Raji (cell line): ENCODE measurements around the gene XRCC6.

ENCODE experiments used
- POLR2A ChIP-seq: IDR thresholded peaks from 2 replicates; pipeline ENCODE4 v1.6.1; 2011; ENCODE audit warnings: low read depth, low read length, control low read depth; ENCODE audit not compliant: insufficient read depth

The XRCC6 gene

DNA sequence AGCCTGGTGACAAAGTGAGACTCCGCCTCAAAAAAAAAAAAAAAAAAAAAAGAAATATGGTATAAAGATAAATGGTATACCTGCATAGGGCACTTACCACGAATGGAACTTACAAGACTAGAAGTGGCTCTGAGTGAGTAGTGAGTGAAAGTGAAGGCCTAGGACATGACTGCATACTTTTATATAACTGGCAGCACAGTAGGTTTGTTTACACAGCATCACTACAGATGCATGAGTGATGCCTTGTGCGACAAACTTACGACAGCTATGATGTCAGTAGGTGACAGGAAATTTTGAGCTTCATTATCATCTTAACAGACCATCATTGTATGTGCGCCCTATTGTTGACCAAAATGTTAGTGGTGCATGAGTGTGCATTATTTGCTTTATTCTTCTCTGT is 17.7 kb downstream of the XRCC6 start:
- TF ChIP-seq POLR2A: no peak

DNA sequence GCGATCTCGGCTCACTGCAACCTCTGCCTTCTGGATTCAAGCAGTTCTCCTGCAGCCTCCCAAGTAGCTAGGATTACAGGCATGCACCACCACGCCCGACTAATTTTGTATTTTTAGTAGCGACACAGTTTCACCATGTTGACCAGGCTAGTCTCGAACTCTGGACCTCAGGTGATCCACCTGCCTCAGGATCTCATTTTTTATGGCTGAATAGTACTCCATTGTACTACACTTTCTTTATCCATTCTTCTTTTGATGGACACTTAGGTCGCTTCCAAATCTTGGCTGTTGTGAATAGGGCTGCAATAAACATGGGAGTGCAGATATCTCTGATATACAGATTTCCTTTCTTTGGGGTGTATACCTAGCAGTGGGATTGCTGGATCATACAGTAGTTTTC is 20.8 kb downstream of the XRCC6 start:
- TF ChIP-seq POLR2A: no peak

DNA sequence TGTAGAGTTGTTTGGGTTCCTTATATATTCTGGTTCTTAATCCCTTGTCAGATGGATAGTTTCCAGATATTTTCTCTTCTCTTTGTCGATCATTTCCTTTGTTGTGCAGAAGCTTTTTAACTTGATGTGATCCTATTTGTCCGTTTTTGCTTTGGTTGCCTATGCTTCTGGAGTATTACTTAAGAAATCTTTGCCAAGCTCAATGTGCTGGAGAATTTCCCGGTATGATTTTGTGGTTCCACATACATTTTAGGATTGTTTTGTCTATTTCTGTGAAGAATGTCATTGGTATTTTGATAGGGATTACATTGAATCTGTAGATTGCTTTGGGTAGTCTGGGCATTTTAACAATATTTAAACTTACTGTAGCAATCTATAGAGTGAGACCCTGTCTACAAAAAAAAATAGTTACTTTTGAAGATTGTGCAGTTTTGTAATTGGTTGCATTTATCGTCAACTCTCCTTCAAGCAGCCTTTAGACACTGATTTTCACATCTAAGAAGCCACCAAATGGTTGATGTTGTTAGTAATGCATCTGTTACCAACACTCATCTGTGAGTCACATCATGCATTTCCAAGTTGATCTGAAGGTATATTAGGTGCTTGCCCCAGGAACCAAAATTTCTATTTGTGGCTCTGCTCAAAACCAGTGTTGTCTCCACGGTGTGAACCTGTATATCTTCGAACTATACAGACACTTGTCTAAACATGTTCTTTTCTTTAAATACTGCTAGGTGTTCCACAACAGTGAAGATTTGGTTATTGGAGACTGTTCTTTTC is 21.4 kb downstream of the XRCC6 start:
- TF ChIP-seq POLR2A: no peak

DNA sequence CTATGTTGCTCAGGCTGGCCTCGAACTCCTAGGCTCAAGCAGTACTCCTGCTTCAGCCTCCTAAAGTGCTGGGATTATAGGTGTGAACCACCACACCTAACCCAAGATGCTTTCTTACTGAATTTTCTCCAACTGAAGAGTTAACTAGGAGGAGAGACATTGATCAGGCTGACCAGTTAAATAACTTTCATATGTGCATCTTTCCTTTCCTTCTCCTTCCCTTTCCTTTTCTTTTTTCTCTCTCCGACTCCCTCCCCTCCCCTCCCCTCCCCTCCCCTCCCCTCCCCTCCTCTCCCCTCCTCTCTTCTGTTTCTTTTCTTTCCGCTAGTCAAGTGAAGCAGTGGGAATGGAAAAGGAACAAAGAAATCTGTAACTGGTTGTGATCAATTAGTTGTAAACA is 26.7 kb downstream of the XRCC6 start:
- no peak for TF ChIP-seq POLR2A

DNA sequence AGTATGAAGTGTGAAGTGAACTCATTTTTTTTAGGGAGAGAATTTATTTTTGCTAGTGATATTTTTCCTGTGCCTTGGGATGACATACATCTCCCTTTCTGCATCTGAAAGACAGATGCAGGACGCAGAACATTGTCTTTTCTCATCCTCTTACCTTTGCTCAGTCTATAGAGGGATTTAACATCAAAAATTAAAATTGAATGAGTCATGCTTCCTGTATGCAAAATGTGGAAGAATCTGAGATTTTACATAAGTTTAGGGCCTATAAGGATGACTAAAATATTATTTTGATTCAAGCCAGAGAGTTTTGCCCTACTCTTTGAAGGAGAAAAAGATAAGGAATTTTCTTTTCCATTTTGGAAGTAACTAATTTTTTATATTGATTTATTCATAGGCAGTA is 27.3 kb downstream of the XRCC6 start:
- no peak for TF ChIP-seq POLR2A

DNA sequence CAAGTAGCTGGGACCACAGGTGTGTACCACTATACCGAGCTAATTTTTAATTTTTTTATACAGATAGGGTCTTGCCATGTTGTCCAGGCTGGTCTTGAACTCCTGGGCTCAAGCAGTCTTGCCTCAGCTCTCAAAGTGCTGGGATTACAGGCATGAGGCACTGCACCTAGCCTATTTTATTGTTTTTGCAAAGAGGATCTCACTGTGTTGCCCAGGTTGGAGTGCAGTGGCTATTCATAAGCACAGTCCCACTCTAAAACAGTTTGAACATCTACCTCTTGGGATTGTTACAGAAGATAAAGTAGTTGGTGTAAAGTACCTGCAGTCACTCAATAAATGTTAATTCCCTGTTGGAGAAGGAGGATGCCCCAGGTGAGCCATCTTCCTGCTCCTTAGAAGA is 29.1 kb downstream of the XRCC6 start:
- no peak for TF ChIP-seq POLR2A

DNA sequence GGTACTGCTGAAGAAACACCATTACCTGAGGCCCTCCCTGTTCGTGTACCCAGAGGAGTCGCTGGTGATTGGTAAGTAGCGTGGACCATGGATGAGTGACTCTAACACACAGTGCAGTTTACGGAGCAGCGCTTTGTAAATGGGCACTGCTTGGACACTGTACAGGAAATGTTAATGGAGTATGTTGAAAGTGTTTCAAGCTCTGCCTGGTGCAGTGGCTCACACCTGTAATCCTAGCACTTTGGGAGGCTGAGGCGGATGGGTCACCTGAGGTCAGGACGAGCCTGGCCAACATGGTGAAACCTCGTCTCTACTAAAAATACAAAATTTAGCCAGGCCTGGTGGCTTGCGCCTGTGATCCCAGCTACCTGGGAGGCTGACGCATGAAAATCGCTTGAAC is 29.7 kb downstream of the XRCC6 start:
- no peak for TF ChIP-seq POLR2A

DNA sequence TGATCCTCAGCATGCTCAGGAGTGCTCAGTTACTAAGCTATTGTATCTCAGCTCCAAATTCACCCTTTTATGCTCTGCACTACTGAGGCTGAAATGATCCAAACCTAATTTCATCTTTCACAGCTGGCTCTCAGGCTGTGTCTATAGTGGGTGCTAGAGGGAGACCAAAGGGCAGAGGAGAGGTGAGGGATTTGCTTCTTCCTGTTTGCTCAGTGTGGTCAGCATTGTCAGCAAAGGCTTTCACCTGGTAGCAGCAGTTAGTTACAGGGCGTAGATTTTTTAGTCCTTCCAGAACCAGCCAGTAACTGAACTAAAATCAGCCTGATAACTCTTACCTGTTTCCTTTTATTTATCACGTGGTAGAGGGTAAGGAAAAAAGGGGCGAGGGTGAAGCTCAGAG is 33.2 kb downstream of the XRCC6 start:
- no peak for TF ChIP-seq POLR2A

DNA sequence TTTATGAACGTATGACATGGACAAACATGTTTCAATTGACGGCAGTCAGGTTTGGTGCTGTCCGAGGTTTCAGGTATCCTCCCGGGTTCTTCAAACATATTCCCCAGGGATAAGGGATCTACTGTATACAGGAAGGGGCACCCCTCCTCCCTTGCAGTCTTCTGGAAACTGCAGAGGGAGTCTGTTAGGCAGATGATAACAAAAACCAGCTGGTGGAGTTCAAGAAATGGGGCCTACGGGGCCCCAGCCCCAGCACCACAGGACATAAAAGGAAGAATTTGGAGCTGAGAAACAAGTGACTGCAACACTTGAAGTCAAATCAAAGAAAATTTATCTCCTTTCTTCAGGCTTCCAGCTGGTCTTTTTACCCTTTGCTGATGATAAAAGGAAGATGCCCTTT is 35.5 kb downstream of the XRCC6 start:
- TF ChIP-seq POLR2A: no peak

DNA sequence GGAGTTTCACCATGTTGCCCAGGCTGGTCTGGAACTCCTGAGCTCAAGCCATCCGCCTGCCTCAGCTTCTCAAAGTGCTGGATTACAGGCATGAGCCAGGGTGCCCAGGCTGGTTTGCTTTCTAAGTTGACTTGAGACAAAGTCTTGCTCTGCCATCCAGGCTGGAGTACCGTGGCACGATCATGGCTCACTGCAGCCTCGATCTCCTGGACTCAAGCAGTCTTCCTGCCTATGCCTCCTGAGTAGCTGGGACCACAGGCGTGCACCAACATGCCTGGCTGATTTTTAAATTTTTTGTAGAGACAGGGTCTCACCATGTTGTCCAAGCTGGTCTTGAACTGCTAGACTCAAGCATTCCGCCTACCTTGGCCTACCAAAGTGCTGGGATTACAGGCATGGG is 36.6 kb downstream of the XRCC6 start:
- TF ChIP-seq POLR2A: no peak

DNA sequence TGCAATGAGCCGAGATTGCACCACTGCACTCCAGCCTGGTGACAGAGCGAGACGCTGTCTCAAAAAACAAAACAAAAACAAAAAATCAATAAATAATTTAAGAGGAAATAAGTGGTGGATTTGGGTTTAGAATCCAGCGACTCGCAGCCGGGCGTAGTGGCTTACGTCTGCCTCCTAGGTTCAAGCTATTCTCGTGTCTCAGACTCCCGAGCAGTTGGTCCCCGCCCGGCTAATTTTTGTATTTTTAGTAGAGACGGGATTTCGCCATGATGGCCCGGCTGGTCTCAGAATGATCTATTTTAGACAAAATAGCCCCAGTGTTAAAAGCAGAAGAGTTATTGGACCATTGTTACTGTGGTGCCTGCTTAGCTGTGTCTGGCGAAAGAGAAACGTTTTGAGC is 37.8 kb downstream of the XRCC6 start:
- TF ChIP-seq POLR2A: no peak

DNA sequence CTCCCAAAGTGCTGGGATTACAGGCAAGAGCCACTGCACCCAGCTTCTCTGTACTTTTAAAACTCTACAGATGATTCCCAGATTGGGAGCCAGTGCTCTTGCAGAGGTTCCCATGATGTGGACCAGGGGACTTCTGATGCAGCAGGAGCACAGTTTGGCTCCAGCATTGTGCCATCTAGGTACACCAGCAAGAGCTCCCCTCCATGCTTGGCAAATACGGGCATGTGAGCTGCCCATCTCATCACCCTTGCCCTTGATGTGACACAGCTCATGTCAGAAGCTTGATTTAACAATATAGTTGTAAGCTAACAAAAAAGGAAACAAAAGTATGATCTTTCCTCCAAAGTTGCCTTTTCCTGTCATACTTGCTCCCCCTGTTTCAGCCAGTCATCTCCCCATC is 38.8 kb downstream of the XRCC6 start:
- TF ChIP-seq POLR2A: no peak

DNA sequence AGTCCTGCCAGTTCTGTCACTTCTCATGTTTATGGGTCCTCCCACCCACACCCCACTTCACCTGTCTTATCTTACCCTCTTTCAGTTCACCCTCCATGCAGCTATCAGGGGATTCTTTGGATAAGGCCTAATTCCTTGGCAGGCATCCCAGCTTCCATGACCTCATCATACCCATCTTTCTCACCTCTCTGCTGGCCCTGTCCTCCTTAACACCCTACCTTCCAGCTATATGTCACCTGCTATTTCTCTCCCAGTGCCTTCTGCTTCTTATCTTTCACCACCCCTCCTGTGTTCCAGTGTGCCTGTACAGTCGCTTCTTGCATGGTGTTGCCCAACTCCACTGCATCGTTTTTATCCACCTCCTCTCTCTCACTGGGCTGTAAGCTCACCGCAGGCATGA is 39.3 kb downstream of the XRCC6 start:
- no peak for TF ChIP-seq POLR2A

DNA sequence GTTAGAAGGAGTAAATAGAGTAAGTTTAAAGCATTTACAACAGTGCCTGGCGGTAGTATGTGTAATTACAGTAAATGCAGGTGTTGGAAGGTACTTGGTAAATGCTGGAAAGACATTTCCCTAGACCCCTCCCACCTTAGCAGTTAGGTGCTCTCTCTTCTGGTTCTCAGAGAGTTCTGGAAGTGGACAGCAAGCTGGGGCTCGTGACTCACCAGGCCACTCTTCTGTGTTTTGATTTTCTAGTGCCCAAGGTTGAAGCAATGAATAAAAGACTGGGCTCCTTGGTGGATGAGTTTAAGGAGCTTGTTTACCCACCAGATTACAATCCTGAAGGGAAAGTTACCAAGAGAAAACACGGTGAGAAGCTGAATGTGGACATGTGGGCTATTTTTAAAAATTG is 40.0 kb downstream of the XRCC6 start:
- TF ChIP-seq POLR2A: no peak

DNA sequence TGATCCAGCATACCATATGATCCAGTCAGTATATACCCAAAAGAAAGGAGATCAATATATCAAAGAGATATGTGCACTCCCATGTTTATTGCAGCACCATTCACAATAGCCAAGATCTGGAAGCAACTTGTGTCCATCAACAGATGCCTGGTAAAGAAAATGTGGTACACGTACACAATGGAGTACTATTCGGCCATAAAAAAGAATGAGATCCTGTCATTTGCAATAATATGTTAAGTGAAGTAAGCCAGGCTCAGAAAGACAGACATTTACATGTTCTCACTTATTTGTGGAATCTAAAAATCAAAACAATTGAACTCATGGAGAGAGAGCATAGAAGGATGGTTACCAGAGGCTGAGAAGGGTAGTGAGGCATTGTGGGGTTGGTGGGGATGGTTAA is 40.6 kb downstream of the XRCC6 start:
- no peak for TF ChIP-seq POLR2A

DNA sequence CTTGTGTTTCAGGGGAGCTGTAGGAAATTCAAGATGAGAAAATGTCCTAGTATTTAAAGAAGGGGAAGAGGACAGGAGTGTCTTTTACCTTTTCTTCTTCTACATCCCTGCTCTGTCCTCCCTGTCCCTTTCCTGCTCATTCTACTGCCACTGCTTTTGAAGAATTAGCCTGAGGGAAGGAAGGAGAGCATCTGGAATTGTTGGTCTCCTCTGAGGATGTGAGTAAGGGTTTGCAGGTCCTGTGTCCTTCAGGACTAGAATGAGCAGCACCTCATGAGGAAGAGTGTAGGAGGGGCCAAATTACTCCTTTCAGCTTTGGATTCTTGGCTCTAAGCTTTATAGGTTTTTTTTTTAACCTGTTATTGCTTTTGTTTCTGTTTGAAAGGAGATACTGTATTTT is 43.4 kb downstream of the XRCC6 start:
- TF ChIP-seq POLR2A: no peak

DNA sequence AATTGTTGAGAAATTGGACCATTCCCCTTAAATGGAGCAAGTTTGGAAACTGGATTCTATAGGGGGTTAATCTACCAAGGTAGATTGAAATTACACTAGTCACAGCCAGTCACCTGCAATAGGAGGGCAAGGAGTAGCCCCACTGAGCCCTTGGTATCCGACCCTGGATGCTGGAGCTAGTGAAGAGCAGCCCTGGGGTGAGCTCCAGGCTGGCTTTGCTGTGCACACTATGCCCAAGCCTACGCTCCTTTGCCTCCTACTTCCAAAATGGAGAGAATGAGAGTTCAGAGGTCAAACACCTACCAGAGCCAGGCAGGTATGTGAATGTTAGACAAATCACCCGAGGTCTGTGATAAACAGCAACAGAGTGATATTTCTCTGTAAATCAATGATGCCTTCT is 43.9 kb downstream of the XRCC6 start:
- TF ChIP-seq POLR2A: no peak
